ENCODE data around the gene SLC17A9. TPM values are rescaled to one million over a fixed set of nuclear protein-coding genes. Genes with fewer than 3 reads are reported as not detected.
A peak's percentile ranks its signal among the peaks of the same experiment; 100 is the strongest.

Gene SLC17A9
- total and polyA plus RNA-seq, 2 of the 8 experiments (the other 6 are each of a cell fraction or from before 2014, with no cell fraction given): 23.5 to 35.2 TPM

DNA sequence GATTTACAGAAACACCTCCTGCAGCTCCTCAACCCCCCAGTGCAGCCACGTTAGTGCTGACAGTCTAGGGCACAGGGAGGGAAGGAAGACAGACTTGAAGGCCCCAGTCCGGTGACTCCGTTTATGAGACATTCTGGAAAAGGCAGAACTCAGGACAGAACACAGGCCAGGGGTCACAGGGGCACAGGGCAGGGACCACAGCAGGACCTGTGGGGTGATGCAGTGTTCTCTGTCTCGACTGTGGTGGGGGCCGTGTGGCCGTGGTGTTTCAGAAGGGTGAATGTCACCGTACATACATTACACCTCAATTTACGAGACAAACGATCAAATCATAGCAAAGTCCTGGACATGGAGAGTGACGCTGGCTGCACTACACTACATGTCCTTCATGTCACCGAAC lies 43.0 kb downstream of the SLC17A9 start:
- Histone ChIP-seq H2BK15ac (ENCODE audit: low read length) (no peak overlapping the region), H3K23me2 (ENCODE audit: low read depth, low read length) (no peaks in the 10 kb centered on the region), H4K20me1 (replicated peaks in 1 of 2; ENCODE audit: control insufficient read depth in 1 of 2, insufficient read depth in 2 of 2, low read length in 2 of 2) (peaks cover 0 to 5% of the 10 kb centered on the region in 2 experiments), H2BK12ac (ENCODE audit: low read depth, low read length) (peak overlapping the region; percentile 43; the same call in 1 of the 2 replicates), H2BK5ac (ENCODE audit: low read depth, low read length) (no peak overlapping the region), H2AK5ac (ENCODE audit: low read depth, low read length) (no peak overlapping the region), H2AFZ (ENCODE audit: low read length) (no peak overlapping the region), H3K79me2 (ENCODE audit: control insufficient read depth in 1 of 2, insufficient read depth in 2 of 2, low read length in 2 of 2) (no peaks in the 10 kb centered on the region), H3K27me3 (replicated peaks in 1 of 4; ENCODE audit: control insufficient read depth in 3 of 4, extremely low read depth in 1 of 4, insufficient read depth in 3 of 4, low read length in 3 of 4) (peaks cover 0 to 5% (median 2%) of the 10 kb centered on the region in 4 experiments; a peak in 3 of 7 replicates), H3K4me3 (ENCODE audit: extremely low read depth in 1 of 4, insufficient read depth in 2 of 4, low read depth in 3 of 4, low read length in 4 of 4) (no peak overlapping the region), H3K79me1 (ENCODE audit: low read depth, low read length) (no peaks in the 10 kb centered on the region; the same call in 1 of the 2 replicates), H3K56ac (replicated peaks; ENCODE audit: insufficient read length, low read depth, low read length) (no peak overlapping the region), H4K8ac (ENCODE audit: extremely low read depth, insufficient read depth, low read length) (no peak overlapping the region), H3K27ac (ENCODE audit: low read depth, low read length) (no peak overlapping the region), H2BK20ac (ENCODE audit: low read length) (0 out of 2 replicates have a peak overlapping the region, but pooled peaks have one; percentile 40), H3K4ac (replicated peaks; ENCODE audit: insufficient read length, low read depth, low read length) (no peak overlapping the region), H2BK120ac (replicated peaks; ENCODE audit: low read depth, low read length) (no peak overlapping the region), H3K9ac (replicated peaks in 1 of 4; ENCODE audit: extremely low read depth in 1 of 4, low read depth in 3 of 4, low read length in 3 of 4) (no peak overlapping the region), H4K91ac (replicated peaks; ENCODE audit: insufficient read length, low read length) (no peak overlapping the region), H3K36me3 (ENCODE audit: control insufficient read depth in 2 of 4, insufficient read depth in 4 of 4, low read length in 3 of 4) (no peaks in the 10 kb centered on the region), H3K18ac (ENCODE audit: extremely low read depth, low read length) (no peak overlapping the region), H3K23ac (ENCODE audit: insufficient read length) (no peak overlapping the region), H4K5ac (ENCODE audit: insufficient read length, low read depth, low read length) (no peak overlapping the region), H3K4me1 (replicated peaks in 1 of 4; ENCODE audit: control insufficient read depth in 3 of 4, insufficient read depth in 4 of 4, low read length in 3 of 4) (peaks cover 0 to 13% (median 7%) of the 10 kb centered on the region in 4 experiments; a peak in 5 of 7 replicates), H3K14ac (ENCODE audit: insufficient read length) (no peak overlapping the region), H3K9me3 (ENCODE audit: insufficient read depth in 2 of 2, low read depth in 1 of 2, low read length in 1 of 2) (no peaks in the 10 kb centered on the region), H3K4me2 (ENCODE audit: insufficient read depth in 1 of 2, low read depth in 2 of 2, low read length in 2 of 2) (no peak overlapping the region)
- ChIA-PET POLR2A (ENCODE audit: partially characterized antibody) (interaction anchor here (2.7 kb wide), 1 partner anchor 11 kb away, joined by 9 read pairs; no protein-coding TSS in a partner anchor), CTCF (ENCODE audit: partially characterized antibody) (interaction anchor here (1.2 to 4.0 kb wide), 7 partner anchors 8 to 451 kb away, joined by 3 to 22 read pairs (median 8); no protein-coding TSS in a partner anchor)
- WGBS, 2 experiments (ENCODE audit: extremely low coverage in 1 of 2, insufficient coverage in 1 of 2, insufficient read length in 1 of 2, insufficient replicate concordance in 2 of 2, low coverage in 1 of 2, low lambda C conversion rate in 2 of 2, missing lambda C conversion rate in 1 of 2): 86% methylated on average over 11 of the region's 11 CpGs; no CpG with 5 or more reads in 1 of the 2 experiments
- DNase-seq (ENCODE audit: low read depth in 1 of 2, low spot score in 2 of 2) (no peak), FAIRE-seq (no peak)
- TF ChIP-seq NRF1 (IDR thresholded peaks at IDR 0.05; ENCODE audit: low read depth, low read length) (no peak), CBX5 (IDR thresholded peaks at IDR 0.05; ENCODE audit: low read depth, low read length) (no peak), PHF8 (conservative IDR thresholded peaks at IDR 0.05; ENCODE audit: low read depth, low read length) (no peak), SIN3A (conservative IDR thresholded peaks at IDR 0.05 in 1 of 2, IDR thresholded peaks at IDR 0.05 in 1 of 2; ENCODE audit: low read depth in 1 of 2, low read length in 2 of 2) (no peak)
- TF ChIP-seq, protein P1, sequence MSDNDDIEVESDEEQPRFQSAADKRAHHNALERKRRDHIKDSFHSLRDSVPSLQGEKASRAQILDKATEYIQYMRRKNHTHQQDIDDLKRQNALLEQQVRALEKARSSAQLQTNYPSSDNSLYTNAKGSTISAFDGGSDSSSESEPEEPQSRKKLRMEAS (IDR thresholded peaks at IDR 0.05): no peak

All from H1 (cell line).